HL-60 (cell line): ENCODE measurements around the gene MPEG1.

ENCODE experiments used
- GABPA ChIP-seq: IDR thresholded peaks from 2 replicates; pipeline ENCODE4 v1.6.1; 2012; ENCODE audit warnings: low read depth
- REST ChIP-seq: IDR thresholded peaks from 2 replicates; pipeline ENCODE4 v1.6.1; 2012; ENCODE audit warnings: low read depth; ENCODE audit not compliant: insufficient replicate concordance
- SPI1 ChIP-seq: IDR thresholded peaks from 2 replicates; pipeline ENCODE4 v1.6.1; 2012; ENCODE audit warnings: low read depth, mild to moderate bottlenecking, borderline replicate concordance
- TF ChIP-seq, protein P1 (sequence below): IDR thresholded peaks from one replicate; pipeline ENCODE4 v1.5.1; 2011; ENCODE audit warnings: low read length, control low read depth, inconsistent platforms; ENCODE audit not compliant: insufficient read depth

DNA sequence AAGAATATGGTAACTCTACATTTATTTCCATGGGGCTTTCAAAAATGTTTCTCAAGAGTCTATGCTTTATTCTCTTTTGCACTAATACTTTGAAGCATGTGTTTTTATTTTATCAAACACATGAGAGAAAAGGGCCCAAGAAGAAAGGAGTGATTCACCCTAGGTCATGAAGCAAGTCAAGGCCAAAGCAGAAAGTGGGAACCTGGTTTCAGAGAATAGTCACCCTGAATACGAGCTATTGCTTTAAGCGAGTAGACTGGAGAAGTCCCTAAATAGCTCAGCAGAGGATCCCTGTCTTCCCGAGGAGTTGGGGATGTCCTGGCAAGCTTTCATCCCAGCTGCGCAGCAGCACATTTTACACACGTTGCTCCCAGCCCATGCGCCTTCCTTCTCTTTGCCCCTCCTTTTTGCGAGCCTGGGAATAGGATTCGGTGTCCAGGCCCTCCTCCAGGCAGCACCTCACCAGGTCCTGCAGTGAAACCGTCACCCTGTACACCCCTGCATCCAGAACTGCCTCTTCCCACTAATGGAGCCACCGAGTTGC, 19.1 kb downstream of the MPEG1 start:
- TF ChIP-seq, protein P1, sequence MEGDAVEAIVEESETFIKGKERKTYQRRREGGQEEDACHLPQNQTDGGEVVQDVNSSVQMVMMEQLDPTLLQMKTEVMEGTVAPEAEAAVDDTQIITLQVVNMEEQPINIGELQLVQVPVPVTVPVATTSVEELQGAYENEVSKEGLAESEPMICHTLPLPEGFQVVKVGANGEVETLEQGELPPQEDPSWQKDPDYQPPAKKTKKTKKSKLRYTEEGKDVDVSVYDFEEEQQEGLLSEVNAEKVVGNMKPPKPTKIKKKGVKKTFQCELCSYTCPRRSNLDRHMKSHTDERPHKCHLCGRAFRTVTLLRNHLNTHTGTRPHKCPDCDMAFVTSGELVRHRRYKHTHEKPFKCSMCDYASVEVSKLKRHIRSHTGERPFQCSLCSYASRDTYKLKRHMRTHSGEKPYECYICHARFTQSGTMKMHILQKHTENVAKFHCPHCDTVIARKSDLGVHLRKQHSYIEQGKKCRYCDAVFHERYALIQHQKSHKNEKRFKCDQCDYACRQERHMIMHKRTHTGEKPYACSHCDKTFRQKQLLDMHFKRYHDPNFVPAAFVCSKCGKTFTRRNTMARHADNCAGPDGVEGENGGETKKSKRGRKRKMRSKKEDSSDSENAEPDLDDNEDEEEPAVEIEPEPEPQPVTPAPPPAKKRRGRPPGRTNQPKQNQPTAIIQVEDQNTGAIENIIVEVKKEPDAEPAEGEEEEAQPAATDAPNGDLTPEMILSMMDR, result no peak
- TF ChIP-seq GABPA (no peak), REST (no peak), SPI1 (no peak)
